Testis (tissue), 3 donors: Measurements from ENCODE around the gene TMEM54. TPM values are rescaled to one million over a fixed set of nuclear protein-coding genes. Genes with fewer than 3 reads are reported as not detected.

Experiments
- DNase-seq: peaks from one replicate; pipeline ENCODE4 v3.0.0-alpha.2; 2019
- H3K27ac ChIP-seq, 2 donors: fragments of 200-600 bp; sonication (generic); one replicate each; pipeline ENCODE4 v1.5.1; 2019
- H3K27me3 ChIP-seq: fragments of 200-600 bp; sonication (generic); one replicate; pipeline ENCODE4 v1.5.1; 2019
- H3K36me3 ChIP-seq: fragments of 200-600 bp; sonication (generic); one replicate; pipeline ENCODE4 v1.5.1; 2017; ENCODE audit warnings: low read depth; ENCODE audit errors: missing control alignments
- H3K4me1 ChIP-seq: fragments of 200-600 bp; sonication (generic); one replicate; pipeline ENCODE4 v1.5.1; 2019
- H3K4me3 ChIP-seq, 2 donors: fragments of 200-600 bp; sonication (generic); one replicate each; pipeline ENCODE4 v1.5.1; 2017 to 2019
- H3K9me3 ChIP-seq: fragments of 200-600 bp; sonication (generic); one replicate; pipeline ENCODE4 v1.5.1; 2017
- POLR2A ChIP-seq: fragments of 450-650 bp; IDR thresholded peaks from one replicate; pipeline ENCODE4 v1.6.1; 2017; ENCODE audit warnings: antibody characterized with exemption, mild to moderate bottlenecking, moderate library complexity
- WGBS, 2 donors: methylation state at CpG; one replicate each; pipeline ENCODE4 v1.1.5; 2018; 5-methylcytosine and 5-hydroxymethylcytosine counted together
- intact Hi-C: fragments of 100-400 bp; cut with DNase I; formaldehyde crosslinking; loops from one replicate; pipeline ENCODE4 v1.15.1; 2023; ENCODE audit warnings: low total_unique reads
- polyA plus RNA-seq: library from polyadenylated mRNA; stranded (reverse); fragments of 350-450 nt; fragmentation: Illumina TruSeq; extraction: RNeasy Lipid Tissue Mini Kit (QIAGEN cat#74804); gene quantifications from one replicate; pipeline ENCODE4 v1.2.3, GENCODE V29; 2014; ENCODE audit warnings: low read depth, low replicate concordance; ENCODE audit not compliant: insufficient read depth
- total RNA-seq, 2 donors: library from RNA; depleted of rRNA; stranded (reverse); fragments of >200 nt; gene quantifications; one replicate each; pipeline ENCODE4 v1.2.3, GENCODE V29; 2016
- TF ChIP-seq, protein P1 (sequence below), 3 experiments: fragments of 450-650 bp in 2 of 3; fragments of 200-600 bp in 1 of 3; sonication (generic) in 1 of 3; IDR thresholded peaks; one replicate each; pipeline ENCODE4 v1.5.1; 2016 to 2019; ENCODE audit warnings: antibody characterized with exemption in 3 of 3, mild to moderate bottlenecking in 2 of 3, moderate library complexity in 1 of 3

The TMEM54 gene
- total and polyA plus RNA-seq, 3 donors from 2014 or later, result 18.7 to 24.0 (median 23.0) TPM

DNA sequence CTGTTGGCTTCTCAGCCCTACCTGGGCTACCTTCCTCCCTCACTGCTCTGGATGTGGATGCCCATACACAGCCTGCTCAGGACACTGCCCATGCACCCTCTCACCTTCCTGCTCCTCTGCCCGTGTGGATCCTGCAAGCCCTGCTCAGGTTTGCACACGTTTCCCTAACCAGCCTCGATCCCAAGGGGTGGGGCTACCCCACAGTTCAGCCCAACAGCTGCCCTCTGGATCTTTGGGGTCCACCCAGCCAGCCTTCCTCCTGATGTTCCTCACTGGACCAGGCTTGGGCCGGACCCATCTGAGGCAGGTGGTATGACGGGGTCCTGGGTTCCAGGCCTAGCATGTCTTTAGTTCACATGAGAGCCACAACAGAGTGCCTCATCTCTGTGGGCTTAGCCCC, 4.7 kb downstream of the TMEM54 start:
- no peak for DNase-seq
- no peak overlapping the region for H3K4me3 ChIP-seq
- no peak for TF ChIP-seq POLR2A
- TF ChIP-seq, protein P1, sequence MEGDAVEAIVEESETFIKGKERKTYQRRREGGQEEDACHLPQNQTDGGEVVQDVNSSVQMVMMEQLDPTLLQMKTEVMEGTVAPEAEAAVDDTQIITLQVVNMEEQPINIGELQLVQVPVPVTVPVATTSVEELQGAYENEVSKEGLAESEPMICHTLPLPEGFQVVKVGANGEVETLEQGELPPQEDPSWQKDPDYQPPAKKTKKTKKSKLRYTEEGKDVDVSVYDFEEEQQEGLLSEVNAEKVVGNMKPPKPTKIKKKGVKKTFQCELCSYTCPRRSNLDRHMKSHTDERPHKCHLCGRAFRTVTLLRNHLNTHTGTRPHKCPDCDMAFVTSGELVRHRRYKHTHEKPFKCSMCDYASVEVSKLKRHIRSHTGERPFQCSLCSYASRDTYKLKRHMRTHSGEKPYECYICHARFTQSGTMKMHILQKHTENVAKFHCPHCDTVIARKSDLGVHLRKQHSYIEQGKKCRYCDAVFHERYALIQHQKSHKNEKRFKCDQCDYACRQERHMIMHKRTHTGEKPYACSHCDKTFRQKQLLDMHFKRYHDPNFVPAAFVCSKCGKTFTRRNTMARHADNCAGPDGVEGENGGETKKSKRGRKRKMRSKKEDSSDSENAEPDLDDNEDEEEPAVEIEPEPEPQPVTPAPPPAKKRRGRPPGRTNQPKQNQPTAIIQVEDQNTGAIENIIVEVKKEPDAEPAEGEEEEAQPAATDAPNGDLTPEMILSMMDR (IDR thresholded peaks at IDR 0.05), result no peak
- WGBS, 2 donors, result 82 to 84% methylated on average over 3 to 5 of the region's 5 CpGs
- H3K9me3 ChIP-seq, result no peaks in the 10 kb centered on the region
- peaks cover 7% of the 10 kb centered on the region for H3K4me1 ChIP-seq
- no peak overlapping the region for H3K27ac ChIP-seq
- H3K27me3 ChIP-seq, result no peaks in the 10 kb centered on the region
- intact Hi-C loops, result no loop called here
- no peaks in the 10 kb centered on the region for H3K36me3 ChIP-seq

DNA sequence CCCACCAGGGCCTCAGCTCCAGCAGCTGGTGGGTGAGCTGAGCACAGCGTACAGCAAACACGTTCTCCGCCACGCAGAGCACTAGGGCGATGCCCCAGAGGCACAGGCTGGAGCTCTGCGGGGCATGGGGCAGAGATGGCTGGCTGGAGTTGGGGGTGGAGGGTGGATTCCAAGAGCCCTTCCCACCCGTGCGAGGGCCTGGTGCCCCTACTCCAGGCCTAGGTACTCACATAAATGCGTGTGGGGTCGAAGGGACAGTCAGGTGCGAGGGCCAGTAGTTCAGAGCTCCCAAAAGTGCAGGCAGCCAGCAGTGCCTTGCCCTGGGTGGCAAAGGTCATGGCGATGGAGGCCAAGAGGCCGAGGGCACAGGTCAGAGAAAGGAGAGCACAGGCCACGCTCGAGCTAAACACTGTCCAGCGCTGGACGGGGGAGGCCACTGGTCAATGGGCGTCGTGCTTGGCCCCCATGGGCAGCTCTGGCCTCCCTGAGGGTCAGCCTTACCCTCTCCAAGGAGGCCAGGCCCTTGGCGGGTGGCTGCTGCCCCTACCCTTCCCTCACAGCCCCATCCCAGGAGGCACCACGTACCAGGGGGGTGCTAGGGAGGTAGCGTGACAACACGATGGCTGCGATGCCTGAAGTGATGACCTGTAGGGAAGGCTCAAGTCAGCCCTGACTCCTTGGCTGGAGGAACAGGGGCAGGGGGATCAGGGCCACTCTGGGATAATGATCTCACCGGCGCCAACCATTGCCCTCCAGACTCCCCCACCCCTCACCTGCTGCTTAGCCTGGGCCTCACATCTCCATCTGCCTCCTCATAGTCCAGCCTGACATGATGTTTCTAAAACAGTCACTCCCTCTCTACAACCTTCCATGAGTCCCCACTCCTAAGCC, 5.6 kb downstream of the TMEM54 start:
- DNase-seq, result no peak
- peaks cover 7% of the 10 kb centered on the region for H3K4me1 ChIP-seq
- no peak overlapping the region for H3K4me3 ChIP-seq
- no peaks in the 10 kb centered on the region for H3K36me3 ChIP-seq
- H3K27ac ChIP-seq, result no peak overlapping the region
- TF ChIP-seq, protein P1 (IDR thresholded peaks at IDR 0.05), result no peak
- no peak for TF ChIP-seq POLR2A
- 92 to 95% methylated on average over 18 to 26 of the region's 26 CpGs for WGBS, 2 donors
- no peaks in the 10 kb centered on the region for H3K27me3 ChIP-seq
- H3K9me3 ChIP-seq, result no peaks in the 10 kb centered on the region
- intact Hi-C loops, result no loop called here

DNA sequence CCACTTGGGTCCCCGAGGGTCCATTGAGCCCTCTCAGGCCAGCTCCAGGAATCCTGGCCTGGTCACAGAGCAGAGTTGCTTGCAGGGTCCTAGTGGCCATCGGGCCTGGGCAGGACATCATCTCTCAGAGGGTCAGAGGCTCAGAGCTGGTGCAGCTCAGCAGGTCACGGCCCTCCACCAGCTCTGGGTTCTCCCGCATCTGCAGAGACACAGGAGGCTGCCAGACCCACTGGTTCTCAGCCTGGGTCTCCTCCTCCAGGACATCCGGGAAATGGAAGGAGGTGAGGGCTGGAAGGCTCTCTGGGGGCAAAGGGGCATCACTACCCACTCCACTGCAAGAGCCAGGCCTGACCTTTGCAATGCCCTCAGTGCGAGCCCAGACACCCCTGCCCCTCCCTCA, 6.5 kb downstream of the TMEM54 start:
- no peak for TF ChIP-seq POLR2A

DNA sequence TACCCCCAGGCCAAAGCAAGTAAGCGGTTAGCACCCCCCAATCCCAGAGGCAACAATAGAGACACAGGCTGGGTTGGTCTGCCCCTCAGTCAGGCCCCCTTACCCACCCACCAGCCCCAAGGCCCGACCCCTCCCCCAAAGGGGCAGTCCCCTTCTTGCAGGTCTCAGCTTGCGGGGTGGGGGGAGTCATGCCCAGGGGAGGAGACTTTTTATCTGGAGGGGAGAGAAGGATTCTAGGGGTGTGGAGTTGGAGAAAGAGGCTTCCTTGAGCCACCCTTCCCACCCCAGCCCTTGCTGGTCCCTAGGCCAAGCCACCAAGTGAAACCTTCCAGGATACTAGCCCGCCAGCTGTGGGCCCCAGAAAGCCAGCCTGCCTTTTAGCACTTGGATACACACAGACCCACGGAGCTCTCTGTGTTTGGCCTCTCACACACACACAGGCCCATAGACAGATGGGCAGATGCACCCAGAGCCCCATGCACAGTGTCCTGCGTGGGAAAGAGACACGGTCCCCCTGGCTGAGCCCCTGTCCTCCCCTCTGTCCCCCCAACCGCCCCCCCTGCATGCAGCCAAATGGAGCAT, 7.1 kb downstream of the TMEM54 start:
- Histone ChIP-seq H3K27ac (no peak overlapping the region), H3K4me3 (peak overlapping the region in 1 of 2 donors; percentile 63), H3K9me3 (no peaks in the 10 kb centered on the region), H3K27me3 (no peaks in the 10 kb centered on the region), H3K36me3 (no peaks in the 10 kb centered on the region), H3K4me1 (peaks cover 7% of the 10 kb centered on the region)
- intact Hi-C loops, result no loop called here
- DNase-seq, result no peak
- TF ChIP-seq POLR2A, result no peak
- TF ChIP-seq, protein P1 (IDR thresholded peaks at IDR 0.05), result no peak
- 53 to 79% methylated on average over 5 to 8 of the region's 8 CpGs for WGBS, 2 donors

More for the DNA sequence above, 6.5 kb downstream of the TMEM54 start:
- no peak overlapping the region for H3K4me3 ChIP-seq
- H3K27me3 ChIP-seq, result no peaks in the 10 kb centered on the region
- H3K27ac ChIP-seq, result no peak overlapping the region
- H3K4me1 ChIP-seq, result peaks cover 7% of the 10 kb centered on the region
- no peaks in the 10 kb centered on the region for H3K9me3 ChIP-seq
- intact Hi-C loops, result no loop called here
- no peaks in the 10 kb centered on the region for H3K36me3 ChIP-seq
- DNase-seq, result no peak
- 80 to 82% methylated on average over 1 to 6 of the region's 6 CpGs for WGBS, 2 donors

DNA sequence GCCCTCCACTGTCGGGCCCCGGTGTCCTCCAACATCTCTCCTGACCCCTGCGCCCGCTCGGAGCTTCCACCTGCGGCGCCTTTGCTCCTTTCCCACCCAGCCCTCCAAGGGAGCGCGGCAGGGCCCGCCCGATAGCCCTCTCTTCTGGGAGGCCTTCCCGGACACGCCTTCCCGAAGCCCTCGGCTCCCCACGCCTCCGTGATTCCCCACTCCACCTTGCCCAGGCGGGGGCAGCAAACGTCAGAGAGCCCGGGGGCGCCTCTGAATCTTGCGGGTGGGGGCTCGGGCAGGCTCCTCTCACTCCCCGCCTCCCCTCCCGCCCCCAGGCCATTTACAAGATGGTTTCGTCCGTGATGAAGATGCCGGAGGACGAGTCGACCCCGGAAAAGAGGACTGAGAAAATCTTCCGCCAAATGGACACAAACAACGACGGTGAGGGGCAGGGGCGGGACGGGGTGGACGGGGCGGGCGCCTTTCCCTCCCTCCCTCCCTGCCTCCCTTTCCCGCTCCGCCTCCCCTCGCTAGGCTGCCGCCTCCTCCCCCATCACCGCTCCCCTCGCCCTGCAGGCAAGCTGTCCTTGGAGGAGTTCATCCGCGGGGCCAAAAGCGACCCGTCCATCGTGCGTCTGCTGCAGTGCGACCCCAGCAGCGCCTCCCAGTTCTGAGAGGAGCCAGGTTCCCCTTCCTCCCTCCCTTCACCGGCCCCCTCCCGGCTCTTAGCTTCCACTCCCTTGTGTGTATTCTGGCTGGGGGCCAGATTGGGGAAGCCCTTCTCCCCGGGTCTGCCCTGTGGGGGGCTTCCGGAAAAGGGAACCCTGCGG, 7.8 kb downstream of the TMEM54 start:
- WGBS, 2 donors, result 2% methylated on average over 19 to 58 of the region's 58 CpGs
- H3K4me3 ChIP-seq, result peak overlapping the region; percentile 48 to 63
- H3K4me1 ChIP-seq, result peaks cover 7% of the 10 kb centered on the region
- H3K27ac ChIP-seq, result no peak overlapping the region
- no peak for TF ChIP-seq POLR2A
- TF ChIP-seq, protein P1 (IDR thresholded peaks at IDR 0.05), result peak in 1 of 3 experiments; percentile 1
- intact Hi-C loops, result no loop called here
- no peaks in the 10 kb centered on the region for H3K36me3 ChIP-seq
- no peaks in the 10 kb centered on the region for H3K27me3 ChIP-seq
- no peaks in the 10 kb centered on the region for H3K9me3 ChIP-seq
- DNase-seq, result peak; percentile 54
